ENCODE results near the gene HAUS8. TPM values are rescaled to one million over a fixed set of nuclear protein-coding genes. Genes with fewer than 3 reads are reported as not detected.
"Not testable (repeated sequence)": the region's sequence is repeated elsewhere in the genome, so short reads cannot be mapped to it uniquely, and the experiment has no call there.

The HAUS8 gene
- total and polyA plus RNA-seq, 12 donors = 3.9 to 17.9 (median 9.0) TPM

DNA sequence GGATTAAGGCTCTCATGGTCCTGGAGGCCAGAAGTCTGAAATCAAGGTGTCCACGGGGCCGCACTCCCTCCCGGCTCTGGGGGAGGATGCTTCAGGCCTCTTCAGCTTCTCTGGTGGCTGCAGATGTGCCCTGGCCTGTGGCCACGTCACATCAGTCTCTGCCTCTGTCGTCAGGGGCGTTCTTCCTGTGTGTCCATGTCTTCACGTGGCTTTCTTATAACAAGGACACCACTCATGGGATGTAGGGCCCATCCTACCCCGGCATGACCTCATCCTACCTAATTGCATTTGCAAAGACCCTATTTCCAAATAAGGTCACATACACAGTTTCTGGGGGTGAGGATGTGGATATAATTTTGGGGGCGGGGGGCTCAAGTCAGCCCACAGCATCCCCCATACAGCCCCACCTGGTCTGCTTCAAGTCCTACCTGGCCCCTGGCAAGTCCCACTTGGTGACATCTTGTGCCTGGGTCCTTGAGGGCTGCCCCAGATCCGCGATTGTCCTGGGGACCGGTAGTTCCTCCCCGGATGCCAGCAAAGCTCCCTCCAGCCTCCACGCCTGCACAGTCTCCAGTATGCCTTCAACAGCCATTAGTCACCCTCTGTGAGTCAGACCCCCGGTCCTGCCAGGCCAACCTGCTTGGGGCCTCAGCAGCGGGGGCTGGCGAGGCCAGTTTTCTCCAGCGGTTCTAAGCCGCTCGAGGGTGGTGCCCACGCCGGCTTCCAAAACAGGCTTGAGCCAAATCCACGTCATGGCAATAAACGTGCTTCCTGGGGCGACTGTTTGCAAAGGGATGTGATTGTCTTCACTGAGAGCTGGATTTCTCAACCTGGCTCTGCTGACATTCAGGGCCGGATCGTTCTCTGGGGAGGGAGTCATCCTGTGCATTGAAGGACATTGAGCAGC is 32.5 kb upstream of the HAUS8 start:
- DNase-seq = peak; percentile 86 to 97 (median 95)
- Histone ChIP-seq H3K4me1 (replicated peaks in 1 of 2) (peaks cover 16 to 52% of the 10 kb centered on the region in 2 donors), H3K4me3 (peak overlapping the region in 1 of 4 donors; percentile 7), H3K36me3 (replicated peaks in 1 of 2) (peaks cover 0 to 3% of the 10 kb centered on the region in 2 donors), H3K27ac (peak overlapping the region in 4 of 5 donors; percentile 65 to 92 (median 80)), H3K27me3 (no peaks in the 10 kb centered on the region), H3K9me3 (replicated peaks in 1 of 3) (no peaks in the 10 kb centered on the region)
- WGBS, 4 donors = 23 to 63% (median 29%) methylated on average over 8 to 27 of the region's 27 CpGs
- peak in 1 of 2 donors; percentile 54 for TF ChIP-seq POLR2A (IDR thresholded peaks at IDR 0.05)
- TF ChIP-seq, protein P1, sequence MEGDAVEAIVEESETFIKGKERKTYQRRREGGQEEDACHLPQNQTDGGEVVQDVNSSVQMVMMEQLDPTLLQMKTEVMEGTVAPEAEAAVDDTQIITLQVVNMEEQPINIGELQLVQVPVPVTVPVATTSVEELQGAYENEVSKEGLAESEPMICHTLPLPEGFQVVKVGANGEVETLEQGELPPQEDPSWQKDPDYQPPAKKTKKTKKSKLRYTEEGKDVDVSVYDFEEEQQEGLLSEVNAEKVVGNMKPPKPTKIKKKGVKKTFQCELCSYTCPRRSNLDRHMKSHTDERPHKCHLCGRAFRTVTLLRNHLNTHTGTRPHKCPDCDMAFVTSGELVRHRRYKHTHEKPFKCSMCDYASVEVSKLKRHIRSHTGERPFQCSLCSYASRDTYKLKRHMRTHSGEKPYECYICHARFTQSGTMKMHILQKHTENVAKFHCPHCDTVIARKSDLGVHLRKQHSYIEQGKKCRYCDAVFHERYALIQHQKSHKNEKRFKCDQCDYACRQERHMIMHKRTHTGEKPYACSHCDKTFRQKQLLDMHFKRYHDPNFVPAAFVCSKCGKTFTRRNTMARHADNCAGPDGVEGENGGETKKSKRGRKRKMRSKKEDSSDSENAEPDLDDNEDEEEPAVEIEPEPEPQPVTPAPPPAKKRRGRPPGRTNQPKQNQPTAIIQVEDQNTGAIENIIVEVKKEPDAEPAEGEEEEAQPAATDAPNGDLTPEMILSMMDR (IDR thresholded peaks at IDR 0.05) = no peak
- intact Hi-C loops (cut with DNase I) = no loop called here

DNA sequence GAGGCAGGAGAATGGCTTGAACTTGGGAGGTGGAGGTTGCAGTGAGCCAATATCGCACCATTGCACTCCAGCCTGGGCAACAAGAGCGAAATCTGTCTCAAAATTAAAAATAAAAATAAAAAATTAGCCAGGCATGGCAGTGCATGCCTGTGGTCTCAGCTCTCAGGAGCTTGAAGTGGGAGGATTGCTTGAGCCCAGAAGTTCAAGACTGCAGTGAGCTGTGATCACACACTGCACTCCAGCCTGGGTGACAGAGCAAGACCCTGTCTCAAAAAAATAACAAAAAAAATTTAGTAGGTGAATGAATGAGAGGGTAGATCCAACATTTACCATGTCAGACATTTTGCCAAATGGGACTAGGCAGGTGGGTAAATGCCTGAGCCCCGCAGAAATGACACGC is 31.7 kb upstream of the HAUS8 start:
- H3K36me3 ChIP-seq (replicated peaks in 1 of 2); intact Hi-C loops (cut with DNase I); H3K4me3 ChIP-seq; DNase-seq; H3K27me3 ChIP-seq; H3K9me3 ChIP-seq (replicated peaks in 1 of 3): not testable (repeated sequence)
- WGBS, 4 donors = 93 to 100% (median 97%) methylated on average over 4 of the region's 4 CpGs
- peaks cover 8 to 44% of the 10 kb centered on the region in 2 donors for H3K4me1 ChIP-seq (replicated peaks in 1 of 2)
- peak overlapping the region in 3 of 5 donors; percentile 74 to 92 (median 85) for H3K27ac ChIP-seq

DNA sequence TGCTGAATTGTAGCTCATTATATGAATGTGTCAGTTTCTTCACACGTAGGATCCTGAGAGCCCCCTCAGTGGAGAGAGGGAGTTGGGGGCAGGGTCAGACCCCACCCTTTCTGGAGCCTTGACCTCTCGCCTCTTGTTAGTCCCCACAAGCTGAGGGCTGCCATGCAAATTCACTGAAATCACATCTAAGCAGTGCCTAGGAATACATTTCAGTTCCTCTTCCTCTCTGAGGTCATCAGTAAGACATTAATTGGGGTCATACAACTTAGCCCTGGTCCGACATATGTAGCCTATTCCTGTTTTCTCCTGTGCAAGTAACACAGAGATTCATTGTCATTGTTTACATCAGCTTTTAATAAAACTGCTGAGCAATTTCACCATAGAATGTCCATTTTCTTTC is 30.3 kb upstream of the HAUS8 start:
- intact Hi-C loops (cut with DNase I) = no loop called here
- H3K27me3 ChIP-seq = no peaks in the 10 kb centered on the region
- TF ChIP-seq POLR2A (IDR thresholded peaks at IDR 0.05) = no peak
- TF ChIP-seq, protein P1 (IDR thresholded peaks at IDR 0.05) = no peak
- H3K27ac ChIP-seq = peak overlapping the region in 1 of 5 donors; percentile 45
- H3K9me3 ChIP-seq (replicated peaks in 1 of 3) = no peaks in the 10 kb centered on the region
- peaks cover 7 to 32% of the 10 kb centered on the region in 2 donors for H3K4me1 ChIP-seq (replicated peaks in 1 of 2)
- peaks cover 0 to 10% of the 10 kb centered on the region in 2 donors for H3K36me3 ChIP-seq (replicated peaks in 1 of 2)
- 69 to 83% (median 72%) methylated on average over 3 of the region's 3 CpGs for WGBS, 4 donors
- no peak for DNase-seq
- H3K4me3 ChIP-seq = no peak overlapping the region

DNA sequence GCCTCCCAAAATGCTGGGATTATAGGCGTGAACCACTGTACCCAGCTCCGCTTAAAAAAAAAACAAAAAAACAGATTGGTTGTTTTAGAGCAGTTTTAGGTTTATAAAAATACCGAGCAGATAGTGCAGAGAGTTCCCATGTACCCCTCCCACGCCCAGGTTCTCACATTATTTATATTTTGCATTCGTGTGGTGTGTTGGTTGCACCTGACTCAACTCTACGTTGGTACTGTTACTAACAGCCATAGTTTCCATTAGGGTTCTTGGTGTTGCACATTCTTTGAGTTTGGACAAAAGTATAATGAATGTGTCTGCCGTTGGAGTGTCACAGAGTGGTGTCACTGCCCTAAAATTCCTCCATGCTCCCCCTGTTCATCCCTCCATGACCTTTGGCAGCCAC is 29.4 kb upstream of the HAUS8 start:
- Histone ChIP-seq H3K36me3 (replicated peaks in 1 of 2) (peaks cover 0 to 10% of the 10 kb centered on the region in 2 donors), H3K4me1 (replicated peaks in 1 of 2) (peaks cover 7 to 31% of the 10 kb centered on the region in 2 donors), H3K4me3 (no peak overlapping the region), H3K9me3 (replicated peaks in 1 of 3) (no peaks in the 10 kb centered on the region), H3K27ac (no peak overlapping the region), H3K27me3 (no peaks in the 10 kb centered on the region)
- DNase-seq = no peak
- intact Hi-C loops (cut with DNase I) = no loop called here
- TF ChIP-seq POLR2A (IDR thresholded peaks at IDR 0.05) = no peak
- TF ChIP-seq, protein P1 (IDR thresholded peaks at IDR 0.05) = no peak
- 81 to 87% (median 85%) methylated on average over 7 of the region's 7 CpGs for WGBS, 4 donors
